ENCODE measurements around the gene RPL27A.
"Not testable (repeated sequence)": the region's sequence is repeated elsewhere in the genome, so short reads cannot be mapped to it uniquely, and the experiment has no call there.

Gene RPL27A

DNA sequence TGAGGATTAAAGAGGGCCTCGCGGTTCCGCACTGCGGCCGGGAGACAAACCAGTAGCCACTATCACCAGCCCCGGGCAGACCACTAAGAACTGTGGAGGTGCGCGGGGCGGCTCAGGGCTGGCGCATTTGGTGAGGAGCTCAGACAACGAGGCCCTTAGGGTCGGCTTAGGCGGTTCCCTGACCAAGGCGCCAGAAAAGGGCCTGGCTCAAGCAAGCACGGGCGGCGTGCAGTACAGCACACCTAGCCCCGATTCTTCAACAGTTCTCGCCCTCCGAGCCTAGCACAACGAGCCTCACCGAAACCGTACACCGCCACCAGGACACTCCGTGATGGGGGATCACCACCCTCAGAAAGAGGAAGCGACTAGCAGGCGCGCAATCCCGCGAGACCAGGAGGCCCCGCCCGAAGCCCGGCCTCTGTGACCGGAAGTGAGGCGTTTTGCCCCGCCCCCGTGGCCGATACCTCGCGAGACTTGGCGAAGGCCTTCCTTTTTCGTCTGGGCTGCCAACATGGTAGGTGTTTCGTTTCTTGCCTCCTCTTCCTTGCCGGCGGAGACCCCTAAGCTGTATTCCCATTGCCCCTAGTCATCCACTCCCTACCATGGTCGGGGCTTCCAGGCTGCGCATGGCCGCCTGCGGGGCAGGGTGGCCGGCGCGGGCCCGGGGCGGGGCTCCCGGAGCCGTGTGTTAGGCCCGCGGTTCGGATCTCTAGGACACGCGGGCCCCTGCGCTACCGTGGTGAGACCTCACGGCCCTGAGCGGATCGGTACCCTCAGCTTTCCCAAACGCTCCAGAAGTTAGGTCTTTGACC is at the start of gene RPL27A, which contains the start of gene TRIM66:
TSS of gene RPL27A (plus strand) at position 490 of the 812 bp plus-strand sequence. CDS start at position 512, 22 bp downstream.
TSS of gene TRIM66 (minus strand) at position 363 of the 812 bp plus-strand sequence. CDS start 10,391 bp downstream, outside the sequence.
- intact Hi-C loops (cut with DNase I), result loop anchor here (10.0 kb wide), 3 partner anchors 232 to 452 kb away; partner anchors contain the start of genes AKIP1 and TMEM9B
- peak; percentile 98 to 100 (median 99) for DNase-seq

DNA sequence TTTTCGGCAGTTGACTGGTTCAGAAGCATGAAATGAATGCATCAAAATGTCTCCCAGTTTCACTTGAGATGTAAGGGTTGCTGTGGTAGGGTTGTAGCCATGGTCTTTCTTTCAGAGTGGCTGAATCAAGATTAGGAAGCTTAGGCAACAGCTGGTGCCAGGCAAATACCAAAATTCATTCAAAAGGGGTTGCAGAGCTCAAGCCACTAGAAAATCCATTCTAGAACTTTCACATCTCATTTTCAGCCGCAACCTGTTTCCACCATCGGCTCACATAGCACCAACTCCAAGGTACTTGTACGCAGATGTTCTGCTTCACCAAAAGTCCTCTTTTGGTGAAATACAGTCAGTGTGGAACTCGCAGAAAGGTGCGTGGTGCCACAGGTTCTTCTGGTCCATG is 48.1 kb upstream of the RPL27A start:
- no peak for DNase-seq
- intact Hi-C loops (cut with DNase I), result no loop called here

DNA sequence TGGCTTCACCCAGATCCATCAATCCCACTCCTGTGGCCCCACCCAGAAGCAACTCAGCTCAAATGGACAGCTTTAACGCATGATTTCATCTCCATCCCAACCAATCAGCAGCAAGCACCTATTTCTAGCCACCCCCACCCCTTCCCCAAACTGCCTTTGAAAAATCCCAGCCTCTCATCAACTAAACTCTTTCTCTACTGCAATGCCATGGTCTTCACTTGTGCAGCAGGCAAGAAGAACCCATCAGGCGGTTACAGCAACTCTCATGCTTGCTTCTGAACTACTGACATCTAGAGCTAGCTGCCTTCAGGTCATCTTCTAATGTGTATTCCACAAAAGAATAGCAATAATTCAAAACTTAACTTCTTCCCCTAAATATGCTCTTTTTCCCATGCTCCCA is 46.5 kb upstream of the RPL27A start:
- DNase-seq, result no peak
- intact Hi-C loops (cut with DNase I), result no loop called here

DNA sequence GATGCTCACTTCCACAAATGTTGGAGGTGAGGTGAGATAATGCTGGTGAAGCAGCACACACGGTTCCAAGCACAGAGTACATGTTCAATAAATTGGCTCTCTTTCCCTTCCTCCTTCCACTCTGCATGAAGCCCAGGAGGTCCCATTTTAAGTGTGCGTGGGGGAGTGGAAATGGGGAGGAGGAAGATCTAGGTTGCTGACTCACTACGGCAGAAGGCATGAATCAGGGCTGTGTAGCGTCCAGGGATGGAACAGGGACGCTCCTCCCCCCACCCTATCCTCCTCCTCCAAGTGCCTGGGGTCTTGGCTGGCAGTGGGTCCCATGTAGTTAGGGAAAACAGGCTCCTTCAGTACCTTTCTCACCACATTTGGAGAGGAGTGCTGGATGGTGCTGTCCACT is 44.3 kb upstream of the RPL27A start:
- intact Hi-C loops (cut with DNase I), result no loop called here
- DNase-seq, result no peak

DNA sequence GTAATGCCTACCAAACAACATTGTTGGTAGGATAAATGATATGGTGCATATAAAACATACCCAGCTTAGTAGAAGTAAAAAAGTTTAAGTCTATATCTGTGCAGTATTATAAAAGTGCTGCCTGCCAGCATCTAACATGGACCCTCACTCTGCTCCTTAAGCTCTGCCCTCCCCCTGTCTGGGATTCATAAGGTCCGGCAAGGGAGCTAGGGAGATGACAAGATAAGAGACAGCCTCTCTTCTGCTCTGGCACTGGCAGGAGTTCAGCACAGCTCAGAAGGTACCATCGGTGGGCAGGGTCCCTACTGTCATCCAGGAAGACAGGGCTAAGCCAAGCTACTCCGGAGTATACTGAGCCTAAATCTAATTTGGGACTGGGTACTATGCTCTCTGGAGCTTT is 42.9 kb upstream of the RPL27A start:
- no peak for DNase-seq
- intact Hi-C loops (cut with DNase I), result no loop called here

DNA sequence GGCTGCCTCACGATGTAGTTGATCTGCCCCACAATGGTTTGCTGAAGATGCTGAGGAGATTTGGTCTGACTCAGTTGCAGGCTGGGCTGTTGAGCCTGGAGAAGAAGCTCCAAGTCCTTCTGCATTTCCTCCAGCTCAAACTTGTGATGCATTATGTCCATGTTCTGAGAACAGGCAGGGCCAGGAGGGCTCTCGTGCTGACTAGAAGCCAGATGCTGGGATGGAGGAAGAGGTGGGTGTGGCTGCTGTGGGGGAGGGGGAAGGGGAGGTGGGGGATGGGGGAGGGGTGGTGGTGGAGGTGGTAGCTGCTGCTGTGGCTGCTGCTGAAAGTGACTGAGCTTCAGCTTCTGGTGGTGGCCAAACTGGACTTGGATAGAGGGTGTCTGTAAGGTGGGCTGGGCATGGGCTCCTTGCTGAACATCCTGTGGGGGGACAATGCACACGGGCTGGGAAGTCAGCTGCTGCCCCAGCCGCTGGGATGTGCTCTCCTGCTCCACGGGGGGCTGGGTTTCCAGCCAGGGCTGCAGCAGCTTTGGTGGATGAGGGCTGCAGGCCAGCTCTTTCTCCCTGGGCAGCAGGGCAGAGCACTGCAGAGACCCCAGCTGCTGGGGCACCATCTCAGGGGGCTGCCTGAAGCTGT is 42.2 kb upstream of the RPL27A start:
- no peak for DNase-seq
- intact Hi-C loops (cut with DNase I), result no loop called here

DNA sequence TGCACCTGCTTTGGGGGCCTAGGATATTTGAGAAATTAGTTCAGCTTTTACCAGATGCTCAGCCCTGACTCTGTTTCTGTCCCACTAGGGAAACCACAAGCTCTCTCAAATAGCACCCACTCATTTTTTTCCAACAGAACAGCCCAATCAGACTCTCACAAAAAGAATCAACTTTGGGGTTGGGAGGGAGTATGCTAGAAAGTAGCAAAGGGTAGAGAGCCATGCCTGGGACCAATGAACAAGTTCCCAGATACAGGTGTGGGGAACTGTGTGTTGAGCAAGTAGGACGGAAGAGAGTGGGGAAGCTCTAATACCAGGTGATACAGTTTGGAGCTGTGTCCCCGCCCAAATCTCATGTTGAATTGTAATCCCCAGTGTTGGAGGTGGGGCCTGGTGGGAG is 41.3 kb upstream of the RPL27A start:
- intact Hi-C loops (cut with DNase I), result no loop called here

DNA sequence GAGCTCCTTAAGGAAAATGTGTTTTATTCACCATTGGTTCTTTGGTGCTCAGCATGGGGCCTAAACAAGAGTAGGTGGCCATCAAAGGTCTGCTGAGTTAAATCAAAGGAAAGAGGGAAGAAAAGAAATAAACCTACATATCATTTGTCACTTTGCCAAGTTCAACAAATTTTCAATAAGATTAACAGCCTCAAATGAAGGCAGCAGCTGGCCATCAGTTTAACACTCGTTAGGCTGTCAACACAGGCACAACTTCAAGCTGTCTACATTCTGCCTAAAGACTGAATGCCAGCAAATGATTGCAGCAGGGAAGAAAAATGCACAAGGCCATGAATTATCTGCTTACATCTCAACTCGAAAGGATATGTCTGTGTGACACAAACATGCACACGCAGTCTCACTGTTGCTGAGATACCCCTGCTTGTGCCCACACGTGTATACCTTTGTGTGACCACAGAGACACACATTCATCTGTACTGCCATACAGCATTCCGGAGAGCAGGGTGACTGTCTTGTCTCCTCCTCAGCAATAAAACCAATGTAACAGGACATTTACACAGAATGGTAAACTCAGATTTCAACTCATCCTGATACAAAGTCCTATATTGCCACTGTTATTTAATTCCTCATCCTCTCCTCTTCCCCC is 40.3 kb upstream of the RPL27A start:
- no peak for DNase-seq
- intact Hi-C loops (cut with DNase I), result no loop called here

More for the DNA sequence above, 41.3 kb upstream of the RPL27A start:
- DNase-seq, result no peak

DNA sequence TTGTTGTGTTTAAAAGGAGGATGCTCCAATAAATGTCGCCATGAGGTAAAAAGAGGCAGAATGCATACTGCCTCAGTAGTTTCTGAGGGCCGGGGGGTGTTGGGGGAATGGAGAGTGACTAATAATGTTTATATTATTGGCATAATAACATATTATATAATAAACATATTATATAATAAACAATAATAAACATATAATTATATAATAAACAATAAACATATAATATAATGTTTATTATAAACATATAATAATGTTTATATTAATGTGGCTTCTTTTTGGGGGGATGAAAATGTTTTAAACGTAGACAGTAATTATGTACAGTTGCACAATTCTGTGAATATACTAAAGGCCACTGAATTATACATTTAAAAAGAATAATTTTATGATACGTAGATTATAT is 35.7 kb upstream of the RPL27A start:
- intact Hi-C loops (cut with DNase I), result no loop called here
- no peak for DNase-seq

DNA sequence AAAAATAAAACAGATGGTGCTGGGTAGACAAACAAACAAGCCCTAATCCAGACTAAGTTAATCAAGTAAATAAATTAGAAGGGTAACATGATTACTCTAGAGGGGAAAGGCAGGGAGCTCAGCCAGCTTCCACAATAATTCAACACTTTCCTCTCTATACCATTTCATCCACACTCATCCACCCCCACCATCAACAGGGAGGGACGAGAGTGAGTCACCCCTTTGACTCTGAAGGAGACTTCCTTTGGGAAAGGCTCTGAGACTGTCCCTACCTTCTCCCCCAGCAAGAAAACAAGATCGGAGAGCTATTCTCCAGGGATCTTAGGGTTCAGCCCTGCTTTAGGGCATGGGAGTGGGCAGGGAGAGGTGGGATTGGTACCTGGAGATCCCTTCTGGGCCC is 33.2 kb upstream of the RPL27A start:
- intact Hi-C loops (cut with DNase I), result no loop called here
- no peak for DNase-seq

DNA sequence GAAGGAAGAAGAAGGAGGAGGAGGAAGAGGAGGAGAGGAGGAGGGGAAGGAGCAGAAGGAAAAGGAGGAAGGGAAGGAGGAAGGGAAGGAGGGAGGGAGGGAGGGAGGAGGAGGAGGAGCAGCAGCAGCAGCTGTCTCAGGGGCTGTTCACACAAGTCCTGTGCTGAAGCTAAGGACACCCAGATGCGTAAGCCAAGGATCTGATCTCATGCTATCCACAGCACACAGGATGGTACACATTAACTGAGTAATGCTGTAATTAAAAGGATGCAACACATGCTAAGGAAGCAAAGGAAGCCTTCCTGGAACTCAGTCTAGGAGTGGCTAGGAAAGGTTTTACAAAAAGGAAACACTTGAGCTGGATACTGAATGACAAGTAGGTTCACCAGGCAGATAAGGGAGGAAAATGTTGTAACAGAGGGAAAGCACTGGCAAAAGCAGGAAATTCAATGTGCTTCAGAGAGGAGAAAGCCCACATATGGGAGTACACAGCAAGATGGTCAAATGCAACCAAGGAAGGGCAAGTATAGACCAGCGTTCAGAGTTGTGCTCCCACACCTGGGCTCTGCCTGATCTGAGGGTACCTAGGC is 32.1 kb upstream of the RPL27A start:
- intact Hi-C loops (cut with DNase I), result no loop called here
- no peak for DNase-seq

DNA sequence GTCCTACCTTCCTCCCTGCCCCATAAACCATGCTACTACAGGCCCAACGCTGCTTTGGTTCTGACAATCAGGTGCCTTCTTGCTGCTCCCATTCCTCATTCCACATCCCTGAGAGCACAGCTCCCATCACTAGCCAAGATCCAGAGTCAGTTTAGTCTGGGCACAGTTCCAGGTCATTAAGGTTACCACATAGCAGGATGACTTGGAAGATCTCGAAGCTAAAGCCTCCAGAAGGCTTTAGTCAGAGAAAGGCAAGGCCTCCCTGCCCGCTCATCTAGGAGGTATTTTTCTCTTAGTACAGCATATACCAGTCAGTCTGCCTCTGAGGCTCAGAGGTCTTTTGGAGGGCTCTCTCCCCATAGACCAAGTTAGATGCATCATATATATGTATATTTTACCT is 30.5 kb upstream of the RPL27A start:
- intact Hi-C loops (cut with DNase I), result no loop called here
- no peak for DNase-seq

DNA sequence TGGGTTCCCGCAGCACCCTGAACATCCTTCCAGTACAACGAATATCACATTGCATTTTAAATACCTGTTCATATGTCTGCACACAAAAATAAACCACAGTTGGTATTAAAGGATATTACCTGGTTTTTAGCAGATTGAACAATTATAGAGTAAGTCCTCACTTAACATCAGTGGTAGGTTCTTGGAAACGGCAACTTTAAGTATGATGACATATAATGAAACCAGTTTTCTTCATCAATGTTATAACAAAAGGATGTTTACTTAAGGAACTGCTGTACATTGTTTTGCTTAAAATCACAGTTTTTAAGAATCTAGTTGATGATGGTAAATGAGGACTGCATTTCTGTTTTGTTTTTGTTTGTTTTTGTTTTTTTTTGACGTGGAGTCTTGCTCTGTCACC is 28.1 kb upstream of the RPL27A start:
- DNase-seq, result no peak
- intact Hi-C loops (cut with DNase I), result no loop called here

DNA sequence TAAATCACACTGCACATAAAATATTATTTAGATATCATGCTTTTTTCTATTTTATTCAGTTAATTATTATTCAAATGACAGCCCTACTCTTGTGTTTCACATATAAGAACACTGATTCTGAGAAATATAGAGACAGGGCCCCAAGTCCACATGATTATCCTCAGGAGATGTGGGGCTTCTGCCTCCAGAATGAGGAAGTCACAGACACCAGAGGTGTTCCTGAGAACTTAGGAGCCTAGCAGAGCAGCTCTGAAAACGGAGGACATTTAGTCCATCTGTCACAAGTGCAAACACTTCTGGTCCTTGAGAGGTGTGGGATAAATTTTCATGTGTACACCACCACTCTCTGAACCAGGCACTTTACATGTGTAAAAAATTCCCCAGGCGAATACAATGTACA is 26.3 kb upstream of the RPL27A start:
- intact Hi-C loops (cut with DNase I), result no loop called here
- no peak for DNase-seq

DNA sequence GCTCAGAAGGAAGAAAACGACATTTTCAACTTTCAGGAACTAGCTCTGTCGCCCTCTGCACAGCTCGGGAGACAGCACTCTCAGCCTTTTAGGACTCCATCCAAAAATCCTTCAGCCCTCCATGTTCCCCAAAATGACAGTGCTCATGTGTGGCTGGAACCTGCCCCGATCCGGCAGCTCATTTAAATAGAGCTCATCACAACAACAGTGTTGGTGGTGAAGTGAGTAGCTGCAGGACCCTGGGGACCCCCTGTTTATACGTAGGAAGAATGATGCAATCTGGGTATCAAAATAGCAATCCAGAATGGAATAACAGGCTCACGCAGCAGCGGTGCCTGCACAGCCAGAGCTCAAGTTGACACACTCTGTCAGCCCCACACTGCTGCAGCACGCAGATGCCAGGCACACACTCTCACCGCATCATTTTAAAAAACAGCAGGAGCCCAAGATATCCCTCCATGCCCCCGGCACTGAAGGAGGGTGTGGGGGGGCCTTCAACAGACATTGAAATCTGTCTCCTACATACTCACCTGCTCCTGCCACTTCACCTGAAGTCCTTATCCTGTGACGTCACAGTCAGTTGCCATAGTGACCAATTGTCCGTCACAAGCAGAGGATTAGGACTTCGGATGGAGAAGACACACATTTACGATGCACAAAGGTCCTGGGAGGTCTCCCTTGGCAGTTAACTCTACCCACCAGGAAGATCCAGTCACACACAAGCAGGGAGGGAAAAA is 24.1 kb upstream of the RPL27A start:
- peak in 5 of 10 donors; percentile 25 to 71 (median 36) for DNase-seq
- intact Hi-C loops (cut with DNase I), result no loop called here

DNA sequence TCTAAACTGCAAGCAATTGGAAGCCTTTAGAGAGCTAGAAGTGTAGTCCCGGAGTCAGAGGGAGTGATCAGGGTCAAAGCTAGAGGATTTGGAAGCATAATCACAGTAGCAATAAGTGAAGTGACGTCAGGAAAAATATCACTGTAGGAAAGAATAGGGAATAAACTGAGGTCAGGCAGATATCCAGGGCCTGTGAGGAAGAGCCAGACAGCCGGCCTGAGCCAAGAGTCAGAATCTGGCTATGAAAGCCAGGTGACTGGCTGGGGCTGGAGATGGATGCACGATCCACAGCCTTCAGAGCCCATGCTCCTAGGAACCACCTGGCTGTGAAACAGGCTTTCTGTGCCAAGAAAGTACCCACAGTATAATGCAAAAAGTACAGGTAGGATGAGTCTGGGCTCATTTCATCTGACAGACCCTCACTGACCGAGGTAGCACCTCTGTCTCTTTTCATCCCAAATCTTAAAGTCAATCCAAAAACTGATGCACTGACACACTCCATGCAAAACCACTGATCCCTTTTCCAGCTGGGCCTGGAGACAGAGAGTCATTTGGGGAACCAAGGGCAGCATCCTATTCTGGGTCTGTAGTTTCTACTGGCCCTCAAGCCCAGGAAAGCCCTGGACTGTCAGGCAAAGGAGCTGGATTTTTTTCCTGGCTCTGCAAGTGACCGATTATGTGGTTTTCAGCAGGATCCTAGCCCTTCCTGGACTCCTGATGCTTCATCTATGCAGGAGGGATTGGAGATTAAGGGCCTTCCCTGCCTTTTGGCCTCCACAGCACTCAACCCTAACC is 21.4 kb upstream of the RPL27A start:
- intact Hi-C loops (cut with DNase I), result no loop called here

DNA sequence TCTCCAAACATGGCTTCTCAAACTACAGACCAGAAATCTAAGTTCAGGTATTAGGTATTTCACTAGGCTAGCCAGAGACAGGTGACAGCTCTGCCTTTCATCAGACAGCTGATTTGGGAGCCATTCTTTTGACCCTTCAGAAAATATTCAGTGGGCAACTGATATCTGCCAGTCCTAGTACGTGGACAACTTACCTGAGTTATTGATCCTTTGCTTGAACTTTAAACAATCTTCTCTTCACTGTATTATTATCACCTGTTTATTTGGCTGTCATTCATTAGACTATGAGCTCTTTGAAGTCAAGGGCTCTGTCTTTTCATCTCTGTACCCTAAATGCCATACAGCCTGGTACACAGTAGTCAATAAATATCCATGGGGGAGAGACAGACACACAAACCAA is 17.4 kb upstream of the RPL27A start:
- DNase-seq, result no peak
- intact Hi-C loops (cut with DNase I), result no loop called here

More for the DNA sequence above, 21.4 kb upstream of the RPL27A start:
- no peak for DNase-seq

DNA sequence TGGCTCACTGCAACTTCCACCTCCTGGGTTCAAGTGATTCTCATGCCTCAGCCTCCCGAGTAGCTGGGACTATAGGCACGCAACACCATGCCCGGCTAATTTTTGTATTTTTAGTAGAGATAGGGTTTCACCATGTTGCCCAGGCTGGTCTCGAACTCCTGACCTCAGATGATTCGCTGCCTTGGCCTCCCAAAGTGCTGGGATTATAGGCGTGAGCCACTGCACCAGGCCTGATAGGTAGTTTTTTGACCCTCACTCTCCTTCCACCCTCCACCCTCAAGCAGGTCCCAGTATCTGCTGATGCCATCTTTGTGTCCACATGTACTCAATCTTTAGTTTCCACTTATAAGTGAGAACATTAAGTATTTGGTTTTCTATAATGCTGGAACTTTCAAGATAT is 12.5 kb upstream of the RPL27A start:
- intact Hi-C loops (cut with DNase I), result not testable (repeated sequence)

DNA sequence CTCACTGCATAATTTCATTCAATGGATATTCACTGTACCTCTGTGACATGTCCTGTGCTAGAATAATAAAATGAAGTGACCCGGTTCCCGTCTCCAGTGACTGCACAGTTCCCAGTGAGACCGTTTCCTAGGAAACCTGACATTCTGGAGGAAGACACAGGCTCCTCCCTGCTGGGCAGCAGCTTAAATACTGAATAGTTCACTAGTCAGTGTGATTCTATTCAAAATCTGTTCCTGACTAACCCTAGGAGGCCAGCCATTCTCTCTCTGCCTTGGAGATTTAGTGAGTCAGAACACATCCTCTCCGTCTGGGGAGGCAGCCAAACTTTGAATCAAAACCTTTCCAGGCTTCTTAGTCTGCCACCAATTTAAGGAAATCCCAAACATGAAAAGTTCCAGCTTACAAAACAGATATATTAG is 11.4 kb upstream of the RPL27A start:
- intact Hi-C loops (cut with DNase I), result no loop called here
- DNase-seq, result peak in 4 of 10 donors; percentile 24 to 65 (median 47)

More for the DNA sequence above, 12.5 kb upstream of the RPL27A start:
- not testable (repeated sequence) for DNase-seq

Data from posterior cingulate gyrus (tissue), 11 donors.